ENCODE data around the gene SFMBT1.

The SFMBT1 gene

GRCh38 chr3:53030619-53031449 is 15.0 kb downstream of the SFMBT1 start:
- Mint-ChIP-seq H3K9me3 (no peaks in the 10 kb centered on the region), H3K4me3 (peak overlapping the region; percentile 71), H3K4me1 (peaks cover 61% of the 10 kb centered on the region), H3K27ac (peak overlapping the region; percentile 78), H3K27me3 (no peaks in the 10 kb centered on the region), H3K36me3 (peaks cover 3% of the 10 kb centered on the region)

- Mint-ChIP-seq H3K9me3 (no peaks in the 10 kb centered on the region), H3K36me3 (peaks cover 3% of the 10 kb centered on the region), H3K4me3 (no peak overlapping the region), H3K27me3 (no peaks in the 10 kb centered on the region), H3K4me1 (peaks cover 61% of the 10 kb centered on the region), H3K27ac (no peak overlapping the region)
These were observed 17.2 kb downstream of the SFMBT1 start for GRCh38 chr3:53028641-53029040.

GRCh38 chr3:53027254-53027844 is 18.5 kb downstream of the SFMBT1 start:
- Mint-ChIP-seq H3K27ac (peak overlapping the region; percentile 49), H3K27me3 (no peaks in the 10 kb centered on the region), H3K36me3 (peaks cover 5% of the 10 kb centered on the region), H3K9me3 (no peaks in the 10 kb centered on the region), H3K4me1 (peaks cover 66% of the 10 kb centered on the region), H3K4me3 (no peak overlapping the region)

GRCh38 chr3:53026382-53027162 is 19.3 kb downstream of the SFMBT1 start:
- Mint-ChIP-seq H3K9me3 (no peaks in the 10 kb centered on the region), H3K27me3 (no peaks in the 10 kb centered on the region), H3K4me3 (no peak overlapping the region), H3K27ac (no peak overlapping the region), H3K36me3 (peaks cover 5% of the 10 kb centered on the region), H3K4me1 (peaks cover 71% of the 10 kb centered on the region)

GRCh38 chr3:53024315-53024714 is 21.6 kb downstream of the SFMBT1 start:
- Mint-ChIP-seq H3K9me3 (no peaks in the 10 kb centered on the region), H3K4me1 (peaks cover 68% of the 10 kb centered on the region), H3K27me3 (no peaks in the 10 kb centered on the region), H3K36me3 (peaks cover 5% of the 10 kb centered on the region), H3K4me3 (no peak overlapping the region), H3K27ac (no peak overlapping the region)

- Mint-ChIP-seq H3K9me3 (no peaks in the 10 kb centered on the region), H3K4me1 (peaks cover 76% of the 10 kb centered on the region), H3K27ac (peak overlapping the region; percentile 64), H3K27me3 (no peaks in the 10 kb centered on the region), H3K4me3 (no peak overlapping the region), H3K36me3 (peaks cover 5% of the 10 kb centered on the region)
These were observed 22.6 kb downstream of the SFMBT1 start for GRCh38 chr3:53023072-53023823.

GRCh38 chr3:53022647-53023046 is 23.2 kb downstream of the SFMBT1 start:
- Mint-ChIP-seq H3K27me3 (no peaks in the 10 kb centered on the region), H3K36me3 (peaks cover 5% of the 10 kb centered on the region), H3K27ac (peak overlapping the region; percentile 75), H3K4me1 (peaks cover 74% of the 10 kb centered on the region), H3K4me3 (no peak overlapping the region), H3K9me3 (no peaks in the 10 kb centered on the region)

GRCh38 chr3:53016236-53016635 is 29.6 kb downstream of the SFMBT1 start:
- H3K27ac Mint-ChIP-seq, result no peak overlapping the region
- peaks cover 60% of the 10 kb centered on the region for H3K4me1 Mint-ChIP-seq
- H3K36me3 Mint-ChIP-seq, result peaks cover 12% of the 10 kb centered on the region
- H3K27me3 Mint-ChIP-seq, result no peaks in the 10 kb centered on the region
- H3K4me3 Mint-ChIP-seq, result no peak overlapping the region
- no peaks in the 10 kb centered on the region for H3K9me3 Mint-ChIP-seq

- Mint-ChIP-seq H3K27ac (peak overlapping the region; percentile 59), H3K4me3 (no peak overlapping the region), H3K36me3 (peaks cover 4% of the 10 kb centered on the region), H3K4me1 (peaks cover 46% of the 10 kb centered on the region), H3K9me3 (no peaks in the 10 kb centered on the region), H3K27me3 (no peaks in the 10 kb centered on the region)
These were observed 34.5 kb downstream of the SFMBT1 start for GRCh38 chr3:53011324-53011723.

GRCh38 chr3:53009826-53010539 is 35.9 kb downstream of the SFMBT1 start:
- Mint-ChIP-seq H3K9me3 (no peaks in the 10 kb centered on the region), H3K4me1 (peaks cover 54% of the 10 kb centered on the region), H3K27me3 (no peaks in the 10 kb centered on the region), H3K27ac (peak overlapping the region; percentile 86), H3K4me3 (no peak overlapping the region), H3K36me3 (peaks cover 5% of the 10 kb centered on the region)

- Mint-ChIP-seq H3K9me3 (no peaks in the 10 kb centered on the region), H3K36me3 (peaks cover 4% of the 10 kb centered on the region), H3K4me1 (peaks cover 65% of the 10 kb centered on the region), H3K27me3 (no peaks in the 10 kb centered on the region), H3K4me3 (no peak overlapping the region), H3K27ac (no peak overlapping the region)
These were observed 36.9 kb downstream of the SFMBT1 start for GRCh38 chr3:53008932-53009331.

GRCh38 chr3:53005854-53006513 is 39.9 kb downstream of the SFMBT1 start:
- Mint-ChIP-seq H3K9me3 (no peaks in the 10 kb centered on the region), H3K4me3 (no peak overlapping the region), H3K4me1 (peaks cover 59% of the 10 kb centered on the region), H3K27ac (peak overlapping the region; percentile 25), H3K36me3 (peaks cover 1% of the 10 kb centered on the region), H3K27me3 (no peaks in the 10 kb centered on the region)

- Mint-ChIP-seq H3K9me3 (no peaks in the 10 kb centered on the region), H3K27ac (peak overlapping the region; percentile 61), H3K4me3 (no peak overlapping the region), H3K4me1 (peaks cover 52% of the 10 kb centered on the region), H3K36me3 (peaks cover 1% of the 10 kb centered on the region), H3K27me3 (no peaks in the 10 kb centered on the region)
These were observed 40.5 kb downstream of the SFMBT1 start for GRCh38 chr3:53005338-53005737.

GRCh38 chr3:53003320-53003719 is 42.6 kb downstream of the SFMBT1 start:
- Mint-ChIP-seq H3K27me3 (no peaks in the 10 kb centered on the region), H3K9me3 (no peaks in the 10 kb centered on the region), H3K4me1 (peaks cover 45% of the 10 kb centered on the region), H3K27ac (no peak overlapping the region), H3K4me3 (no peak overlapping the region), H3K36me3 (peaks cover 4% of the 10 kb centered on the region)

All from activated naive CD4-positive, alpha-beta T cell treated with anti-CD3 and anti-CD28 coated beads, Interleukin-2, amount 50 U/mL, for 24 hours (primary cell).